Measurements from ENCODE around the gene DNAAF5.

DNAAF5 gene

DNA sequence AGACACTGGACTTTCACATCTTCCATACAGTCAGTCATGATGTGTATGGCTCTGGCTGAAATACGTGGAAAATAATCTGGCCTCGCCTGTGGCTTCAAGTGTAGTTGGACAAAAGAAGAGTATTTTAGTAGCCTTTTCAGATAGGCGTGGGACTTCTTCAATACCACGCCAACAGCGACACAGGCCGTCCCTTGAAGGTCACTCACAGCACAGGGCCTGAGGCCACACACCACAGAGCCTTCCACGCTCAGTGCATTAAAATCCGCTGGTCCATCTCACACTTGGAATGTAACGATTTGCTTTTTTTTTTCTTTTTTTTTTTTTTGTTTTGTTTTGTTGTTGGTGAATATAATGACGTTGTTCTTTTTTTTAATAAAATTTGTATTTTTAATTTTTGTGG lies 54.0 kb downstream of the DNAAF5 start:
- H3K27me3 Mint-ChIP-seq (ENCODE audit: low read depth): no peaks in the 10 kb centered on the region
- H3K4me1 Mint-ChIP-seq (ENCODE audit: low read depth): peaks cover 3% of the 10 kb centered on the region
- no peak overlapping the region for H3K4me3 Mint-ChIP-seq
- H3K36me3 Mint-ChIP-seq (ENCODE audit: low read depth): peaks cover 10% of the 10 kb centered on the region
- H3K27ac Mint-ChIP-seq: no peak overlapping the region
- H3K9me3 Mint-ChIP-seq: no peaks in the 10 kb centered on the region

DNA sequence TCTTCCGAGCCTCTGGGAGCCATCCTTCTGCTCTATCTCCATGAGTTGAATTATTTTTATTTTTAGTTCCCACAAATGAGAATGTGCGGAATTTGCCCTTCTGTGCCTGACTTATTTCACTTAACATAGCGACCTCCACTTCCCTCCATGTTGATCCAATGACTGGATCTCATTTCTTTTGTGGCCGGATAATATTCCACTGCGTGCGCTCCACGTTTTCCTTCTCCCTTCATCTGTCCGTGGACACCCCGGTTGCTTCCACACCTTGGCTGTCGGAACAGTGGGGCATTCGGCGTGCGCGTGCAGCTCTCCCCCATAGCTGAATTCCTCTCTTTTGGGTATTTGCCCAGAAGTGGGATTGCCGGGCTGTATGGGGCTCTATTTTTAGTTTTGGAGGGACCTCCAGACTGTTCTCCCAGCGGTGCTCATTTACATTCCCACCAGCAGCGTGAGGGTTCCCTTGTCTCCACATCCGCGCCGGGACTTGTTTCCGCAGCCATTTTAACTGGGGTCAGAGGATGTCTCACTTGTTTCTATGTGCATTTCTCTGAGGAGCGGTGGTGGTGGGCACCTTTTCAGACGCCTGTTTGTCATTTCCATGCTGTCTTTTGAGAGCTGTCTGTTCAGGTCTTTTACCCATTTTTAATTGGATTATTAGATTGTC lies 54.8 kb downstream of the DNAAF5 start:
- no peak overlapping the region for H3K4me3 Mint-ChIP-seq
- no peaks in the 10 kb centered on the region for H3K9me3 Mint-ChIP-seq
- H3K27ac Mint-ChIP-seq: no peak overlapping the region
- peaks cover 3% of the 10 kb centered on the region for H3K4me1 Mint-ChIP-seq (ENCODE audit: low read depth)
- H3K36me3 Mint-ChIP-seq (ENCODE audit: low read depth): peaks cover 9% of the 10 kb centered on the region
- no peaks in the 10 kb centered on the region for H3K27me3 Mint-ChIP-seq (ENCODE audit: low read depth)

DNA sequence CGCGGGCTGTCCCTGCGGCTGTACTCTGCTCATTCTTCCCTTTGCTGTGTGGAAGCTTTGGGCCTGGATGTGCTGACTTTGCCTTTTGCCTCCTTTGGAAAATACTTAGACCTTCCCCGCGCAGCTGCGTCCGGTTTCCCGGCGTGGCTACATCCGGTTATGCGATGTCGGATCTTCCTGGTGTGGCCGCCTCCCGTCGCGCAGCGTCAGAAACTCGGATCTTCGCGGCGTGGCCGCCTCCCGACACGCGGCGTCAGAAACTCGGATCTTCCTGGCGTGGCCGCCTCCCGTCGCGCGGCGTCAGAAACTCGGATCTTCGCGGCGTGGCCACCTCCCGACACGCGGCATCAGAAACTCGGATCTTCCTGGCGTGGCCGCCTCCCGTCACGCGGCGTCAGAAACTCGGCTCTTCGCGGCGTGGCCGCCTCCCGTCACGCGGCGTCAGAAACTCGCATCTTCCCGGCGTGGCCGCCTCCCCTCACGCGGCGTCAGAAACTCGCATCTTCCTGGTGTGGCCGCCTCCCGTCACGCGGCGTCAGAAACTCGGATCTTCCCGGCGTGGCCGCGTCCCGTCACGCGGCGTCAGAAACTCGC lies 55.5 kb downstream of the DNAAF5 start:
- peaks cover 9% of the 10 kb centered on the region for H3K36me3 Mint-ChIP-seq (ENCODE audit: low read depth)
- H3K4me3 Mint-ChIP-seq: no peak overlapping the region
- no peak overlapping the region for H3K27ac Mint-ChIP-seq
- H3K27me3 Mint-ChIP-seq (ENCODE audit: low read depth): no peaks in the 10 kb centered on the region
- no peaks in the 10 kb centered on the region for H3K9me3 Mint-ChIP-seq
- peaks cover 3% of the 10 kb centered on the region for H3K4me1 Mint-ChIP-seq (ENCODE audit: low read depth)

DNA sequence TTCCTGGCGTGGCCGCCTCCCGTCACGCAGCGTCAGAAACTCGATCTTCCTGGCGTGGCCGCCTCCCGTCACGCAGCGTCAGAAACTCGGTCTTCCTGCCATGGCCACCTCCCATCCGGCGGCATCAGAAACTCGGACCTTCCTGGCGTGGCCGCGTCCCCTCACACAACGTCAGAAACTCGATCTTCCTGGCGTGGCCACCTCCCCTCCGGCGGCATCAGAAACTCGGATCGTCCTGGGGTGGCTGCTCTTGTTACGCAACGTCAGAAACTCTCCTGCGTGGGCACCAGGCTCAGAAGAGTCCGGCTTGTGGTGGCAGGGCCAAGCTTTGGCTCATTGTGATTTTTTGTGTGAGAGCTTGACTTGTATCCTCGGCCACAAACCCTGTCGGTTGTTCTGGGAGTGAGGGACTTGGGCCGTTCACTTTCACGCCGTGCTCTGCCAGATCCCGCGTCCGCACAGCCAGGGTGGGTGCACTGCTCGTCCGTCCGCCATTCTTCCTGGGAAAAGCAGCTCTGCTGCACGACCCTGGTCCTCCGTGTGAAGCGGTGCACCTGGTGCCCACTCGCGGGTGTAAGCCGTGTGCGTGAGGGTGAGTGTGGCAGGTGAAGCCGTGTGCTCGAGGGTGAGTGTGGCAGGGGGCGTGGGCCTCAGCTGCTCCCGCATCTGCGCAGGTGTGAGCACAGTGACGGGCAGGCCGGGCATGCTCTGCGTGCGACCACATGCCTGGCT lies 56.4 kb downstream of the DNAAF5 start:
- H3K27ac Mint-ChIP-seq: no peak overlapping the region

DNA sequence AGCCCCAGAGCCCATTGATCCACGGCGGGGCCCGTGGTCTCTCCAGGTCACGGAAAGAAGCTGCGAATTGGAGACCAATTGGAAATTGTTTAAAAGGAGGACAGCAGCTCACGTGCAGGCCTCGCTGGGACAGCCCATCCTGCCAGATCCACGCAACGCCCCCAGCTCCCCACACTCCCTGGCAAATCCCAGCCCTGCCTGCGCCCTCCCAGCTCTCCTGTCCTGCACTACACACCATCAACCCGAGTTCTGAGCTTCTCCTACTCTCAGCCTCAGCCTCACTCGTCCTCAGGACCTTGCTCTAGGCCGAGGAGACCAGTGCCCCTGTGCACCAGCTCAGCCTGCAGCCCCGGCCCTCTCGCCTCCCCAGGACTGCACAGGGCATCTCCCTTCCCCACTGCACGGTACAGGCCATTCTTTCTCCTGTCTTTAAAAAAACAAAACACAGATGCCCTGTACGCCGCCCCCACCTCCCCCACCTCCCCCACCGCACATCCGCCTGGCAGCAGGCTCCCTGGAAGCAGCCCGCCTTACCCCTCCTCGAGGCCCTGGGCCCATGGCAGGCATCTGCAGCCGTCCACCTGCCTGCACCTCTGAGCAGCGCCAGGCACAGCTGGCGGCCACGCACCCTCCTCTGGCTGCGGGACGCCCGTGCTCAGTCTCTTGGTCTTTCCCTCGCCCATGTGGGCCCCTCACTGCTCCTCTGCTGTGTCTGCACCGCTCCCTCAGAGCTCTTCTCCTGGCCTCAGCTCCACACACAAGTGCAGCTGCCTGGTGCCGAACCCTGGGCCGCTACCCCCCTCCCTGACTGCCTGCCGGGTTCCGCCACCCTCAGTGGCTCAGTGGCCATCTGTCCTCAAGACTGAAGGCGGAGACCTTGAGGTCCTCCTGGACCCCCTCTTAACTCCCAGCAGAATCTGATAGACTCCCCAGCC lies 57.3 kb downstream of the DNAAF5 start:
- H3K4me1 Mint-ChIP-seq (ENCODE audit: low read depth): peaks cover 3% of the 10 kb centered on the region
- H3K4me3 Mint-ChIP-seq: no peak overlapping the region
- no peaks in the 10 kb centered on the region for H3K27me3 Mint-ChIP-seq (ENCODE audit: low read depth)
- H3K9me3 Mint-ChIP-seq: peaks cover 3% of the 10 kb centered on the region
- no peak overlapping the region for H3K27ac Mint-ChIP-seq
- peaks cover 10% of the 10 kb centered on the region for H3K36me3 Mint-ChIP-seq (ENCODE audit: low read depth)

More for the DNA sequence above, 56.4 kb downstream of the DNAAF5 start:
- H3K27me3 Mint-ChIP-seq (ENCODE audit: low read depth): no peaks in the 10 kb centered on the region
- H3K9me3 Mint-ChIP-seq: no peaks in the 10 kb centered on the region
- no peak overlapping the region for H3K4me3 Mint-ChIP-seq
- peaks cover 3% of the 10 kb centered on the region for H3K4me1 Mint-ChIP-seq (ENCODE audit: low read depth)
- H3K36me3 Mint-ChIP-seq (ENCODE audit: low read depth): peaks cover 7% of the 10 kb centered on the region

DNA sequence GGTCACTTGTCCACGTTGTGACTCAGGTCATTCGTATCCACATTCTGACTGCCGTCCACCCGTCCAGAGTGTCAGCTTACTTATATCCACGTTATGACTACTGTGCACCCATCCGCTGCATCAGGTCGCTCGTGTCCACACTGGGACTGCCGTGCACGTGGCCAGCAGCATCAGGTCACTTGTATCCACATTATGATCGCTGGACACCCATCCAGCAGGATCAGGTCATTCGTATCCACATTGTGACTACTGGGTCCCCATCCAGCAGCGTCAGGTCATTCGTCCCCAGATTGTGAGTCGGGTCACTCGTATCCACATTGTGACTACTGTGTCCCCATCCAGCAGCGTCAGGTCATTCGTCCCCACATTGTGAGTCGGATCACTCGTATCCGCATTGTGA lies 58.5 kb downstream of the DNAAF5 start:
- no peaks in the 10 kb centered on the region for H3K27me3 Mint-ChIP-seq (ENCODE audit: low read depth)
- H3K36me3 Mint-ChIP-seq (ENCODE audit: low read depth): peaks cover 15% of the 10 kb centered on the region
- H3K9me3 Mint-ChIP-seq: peaks cover 8% of the 10 kb centered on the region
- H3K27ac Mint-ChIP-seq: no peak overlapping the region
- H3K4me1 Mint-ChIP-seq (ENCODE audit: low read depth): peaks cover 3% of the 10 kb centered on the region
- no peak overlapping the region for H3K4me3 Mint-ChIP-seq

DNA sequence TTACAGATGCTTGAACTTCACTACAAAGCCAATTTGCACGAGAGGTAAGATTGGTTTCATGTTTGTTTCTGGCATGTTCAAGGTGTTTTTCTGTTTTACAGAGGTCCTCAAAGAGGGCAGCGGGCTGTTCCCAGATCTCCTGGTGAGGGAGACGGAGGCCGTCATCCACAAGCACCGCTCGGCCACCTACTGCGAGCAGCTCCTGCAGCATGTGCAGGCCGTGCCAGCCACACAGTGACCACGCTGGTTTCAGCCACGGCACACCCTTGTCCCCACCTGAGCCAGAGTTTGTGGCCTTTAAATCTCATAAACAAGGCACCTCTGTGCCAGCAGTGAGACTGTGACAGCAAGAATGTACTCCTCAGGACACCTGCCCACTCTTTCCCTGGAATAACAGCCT lies 58.9 kb downstream of the DNAAF5 start:
- no peaks in the 10 kb centered on the region for H3K27me3 Mint-ChIP-seq (ENCODE audit: low read depth)
- H3K4me1 Mint-ChIP-seq (ENCODE audit: low read depth): peaks cover 3% of the 10 kb centered on the region
- H3K36me3 Mint-ChIP-seq (ENCODE audit: low read depth): peaks cover 15% of the 10 kb centered on the region
- H3K4me3 Mint-ChIP-seq: no peak overlapping the region
- H3K27ac Mint-ChIP-seq: no peak overlapping the region
- H3K9me3 Mint-ChIP-seq: peaks cover 8% of the 10 kb centered on the region

DNA sequence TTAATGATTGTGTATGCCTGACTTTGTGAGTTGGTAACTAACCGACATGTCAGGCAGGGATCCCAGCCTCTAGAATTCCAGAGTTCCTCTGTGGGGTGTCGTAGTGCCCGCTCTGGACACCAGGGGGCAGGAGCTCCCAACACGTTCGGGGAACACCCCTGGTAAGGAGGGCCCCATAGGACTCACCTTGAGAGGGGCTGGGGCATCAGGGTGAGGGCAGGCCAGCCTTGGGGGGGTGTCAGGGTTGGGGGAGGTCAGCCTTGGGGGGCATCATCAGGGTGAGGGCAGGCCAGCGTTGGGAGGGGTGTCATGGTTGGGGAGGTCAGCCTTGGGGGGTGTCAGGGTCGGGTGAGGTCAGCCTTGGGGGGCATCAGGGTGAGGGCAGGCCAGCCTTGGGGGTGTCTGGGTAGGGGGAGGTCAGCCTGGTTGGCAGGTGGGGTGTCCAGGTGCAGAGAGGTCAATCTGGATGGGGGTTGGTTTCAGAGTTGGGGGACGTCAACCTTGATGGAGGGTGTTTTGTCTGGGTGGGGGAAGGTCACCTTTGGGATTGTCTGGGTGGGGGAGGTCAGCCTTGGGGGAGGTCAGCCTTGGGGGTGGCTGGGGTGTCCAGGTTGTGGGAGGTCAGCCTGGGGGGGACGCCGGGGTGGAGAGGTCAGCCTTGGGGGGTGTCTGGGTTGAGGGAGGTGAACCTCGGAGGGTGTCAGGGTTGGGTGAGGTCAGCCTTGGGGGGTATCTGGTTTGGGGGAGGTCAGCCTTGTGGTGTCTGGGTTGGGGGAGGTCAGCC lies 60.2 kb downstream of the DNAAF5 start:
- peaks cover 11% of the 10 kb centered on the region for H3K36me3 Mint-ChIP-seq (ENCODE audit: low read depth)
- peaks cover 3% of the 10 kb centered on the region for H3K4me1 Mint-ChIP-seq (ENCODE audit: low read depth)
- H3K27me3 Mint-ChIP-seq (ENCODE audit: low read depth): no peaks in the 10 kb centered on the region
- no peak overlapping the region for H3K27ac Mint-ChIP-seq
- H3K9me3 Mint-ChIP-seq: peaks cover 8% of the 10 kb centered on the region
- no peak overlapping the region for H3K4me3 Mint-ChIP-seq

DNA sequence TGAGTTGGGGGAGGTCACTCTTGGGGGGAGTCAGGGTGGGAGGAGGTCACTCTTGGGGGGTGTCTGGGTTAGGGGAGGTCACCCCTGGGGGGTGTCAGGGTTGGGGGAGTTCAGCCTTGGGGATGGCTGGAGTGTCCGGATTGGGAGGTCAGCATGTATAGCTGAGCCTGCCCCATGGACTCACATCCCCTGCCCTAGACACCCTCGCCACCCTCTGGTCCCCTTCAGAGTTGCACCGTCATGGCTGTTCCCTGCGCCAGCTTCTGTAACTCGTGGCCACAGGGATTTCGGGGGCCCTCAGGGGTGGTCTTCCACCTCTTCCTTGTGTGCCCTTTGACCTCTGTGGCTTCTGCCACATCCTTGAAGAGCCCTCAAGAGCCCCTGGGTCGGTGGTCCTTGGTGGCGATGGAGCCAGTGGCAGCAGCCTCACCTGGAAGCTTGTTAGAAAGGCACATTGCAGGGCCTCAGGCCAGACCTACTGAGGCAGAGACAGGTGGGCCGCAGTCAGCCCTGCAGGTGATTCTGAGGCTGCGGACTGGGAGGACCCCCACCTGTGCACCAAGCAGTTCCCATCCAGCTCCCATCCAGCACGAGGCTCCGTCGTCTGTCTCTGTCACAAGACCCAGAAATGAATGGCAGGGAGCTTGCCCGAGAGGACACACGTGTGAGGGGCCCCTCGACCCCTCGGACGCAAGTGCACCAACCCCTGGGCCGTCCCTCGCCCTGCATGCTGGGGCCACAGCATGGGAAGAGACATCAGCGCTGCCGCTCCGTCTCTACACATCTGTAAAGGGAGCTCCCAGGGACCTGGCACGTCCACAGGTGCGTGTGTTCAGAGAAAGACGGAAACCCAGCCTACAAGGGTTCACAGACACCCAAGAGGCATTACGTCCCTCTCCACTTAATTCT lies 61.1 kb downstream of the DNAAF5 start:
- no peak overlapping the region for H3K27ac Mint-ChIP-seq
- no peaks in the 10 kb centered on the region for H3K27me3 Mint-ChIP-seq (ENCODE audit: low read depth)
- peaks cover 11% of the 10 kb centered on the region for H3K36me3 Mint-ChIP-seq (ENCODE audit: low read depth)
- peaks cover 3% of the 10 kb centered on the region for H3K4me1 Mint-ChIP-seq (ENCODE audit: low read depth)
- H3K4me3 Mint-ChIP-seq: no peak overlapping the region
- H3K9me3 Mint-ChIP-seq: peaks cover 8% of the 10 kb centered on the region

DNA sequence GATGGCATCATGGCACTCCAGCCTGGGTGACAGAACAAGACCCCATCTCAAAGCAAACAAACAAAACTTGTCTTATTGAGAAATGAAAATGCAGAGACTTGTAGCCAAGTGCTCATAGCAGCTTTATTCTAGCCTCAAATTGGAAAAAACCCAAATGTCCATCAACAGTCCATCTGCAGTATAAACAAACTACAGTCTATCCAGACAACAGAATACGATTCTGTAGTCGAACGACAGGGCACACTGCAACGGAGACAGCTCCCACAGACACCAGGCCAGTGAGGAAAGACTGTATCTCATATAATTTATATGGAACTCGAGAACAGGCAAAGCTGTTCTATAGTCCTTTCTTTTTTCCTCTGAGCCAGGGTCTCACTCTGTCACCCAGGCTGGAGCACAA lies 65.0 kb downstream of the DNAAF5 start:
- Mint-ChIP-seq H3K36me3 (ENCODE audit: low read depth) (peaks cover 8% of the 10 kb centered on the region), H3K27me3 (ENCODE audit: low read depth) (no peaks in the 10 kb centered on the region), H3K27ac (no peak overlapping the region), H3K9me3 (peaks cover 8% of the 10 kb centered on the region), H3K4me3 (no peak overlapping the region), H3K4me1 (ENCODE audit: low read depth) (no peaks in the 10 kb centered on the region)

DNA sequence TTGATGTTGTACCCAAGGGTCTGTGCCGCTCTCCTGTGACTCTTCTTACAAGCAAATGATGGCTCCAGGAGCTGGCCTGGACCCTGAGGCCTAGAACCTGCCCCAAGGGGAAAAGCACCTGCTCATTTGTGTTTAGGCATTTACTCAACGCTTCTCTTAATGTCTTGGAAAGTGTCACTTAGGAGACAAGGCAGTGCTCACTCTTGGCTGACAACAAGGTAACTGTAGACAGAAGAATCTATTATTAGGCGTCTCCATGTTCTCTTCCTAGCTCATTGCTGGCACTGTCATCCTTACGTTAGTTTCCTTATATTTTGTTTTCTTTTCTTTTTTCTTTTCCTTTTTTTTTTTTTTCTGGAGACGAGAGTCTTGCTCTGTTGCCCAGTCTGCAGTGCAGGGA lies 67.7 kb downstream of the DNAAF5 start:
- Mint-ChIP-seq H3K27me3 (ENCODE audit: low read depth) (no peaks in the 10 kb centered on the region), H3K9me3 (peaks cover 3% of the 10 kb centered on the region), H3K4me1 (ENCODE audit: low read depth) (no peaks in the 10 kb centered on the region), H3K4me3 (no peak overlapping the region), H3K27ac (no peak overlapping the region), H3K36me3 (ENCODE audit: low read depth) (peaks cover 3% of the 10 kb centered on the region)

DNA sequence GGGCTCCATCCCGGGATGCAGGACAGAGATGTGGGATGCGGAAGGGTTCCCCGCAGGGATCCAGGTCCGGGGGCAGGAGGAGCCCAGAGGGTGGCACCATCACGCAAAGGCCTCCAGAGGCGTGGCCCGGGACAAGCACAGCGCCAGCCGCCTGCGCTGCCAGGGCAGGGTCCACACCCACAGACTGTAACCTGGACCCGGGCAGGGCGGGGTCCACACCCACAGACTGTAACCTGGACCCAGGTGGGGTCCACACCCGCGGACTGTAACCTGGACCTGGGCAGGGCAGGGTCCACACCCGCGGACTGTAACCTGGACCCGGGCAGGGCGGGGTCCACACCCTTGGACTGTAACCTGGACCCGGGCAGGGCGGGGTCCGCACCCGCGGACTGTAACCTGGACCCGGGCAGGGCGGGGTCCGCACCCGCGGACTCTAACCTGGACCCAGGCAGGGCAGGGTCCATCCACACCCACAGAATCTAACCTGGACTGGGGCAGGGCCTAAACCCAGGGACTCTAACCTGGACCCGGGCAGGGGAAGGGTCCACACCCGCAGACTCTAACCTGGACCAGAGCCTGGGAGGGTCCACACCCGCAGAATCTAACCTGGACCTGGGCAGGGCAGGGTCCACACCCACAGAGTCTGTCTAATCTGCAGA lies 68.3 kb downstream of the DNAAF5 start:
- Mint-ChIP-seq H3K9me3 (no peaks in the 10 kb centered on the region), H3K36me3 (ENCODE audit: low read depth) (no peaks in the 10 kb centered on the region), H3K27me3 (ENCODE audit: low read depth) (no peaks in the 10 kb centered on the region)

More for the DNA sequence above, 68.3 kb downstream of the DNAAF5 start:
- Mint-ChIP-seq H3K27ac (no peak overlapping the region), H3K4me1 (ENCODE audit: low read depth) (no peaks in the 10 kb centered on the region), H3K4me3 (no peak overlapping the region)
